HEK293 (cell line): ENCODE results near the gene OPCML.

Experiments used
- CTCF ChIA-PET: fragments of 350-600 bp; formaldehyde crosslinking; extraction: SDS; loops from one replicate; lab custom pipeline; 2021; ENCODE audit warnings: antibody characterized with exemption; lab: Yijun Ruan, JAX
- POLR2A ChIA-PET: fragments of 300-600 bp; formaldehyde crosslinking; extraction: SDS; loops from one replicate; lab custom pipeline; 2020; ENCODE audit warnings: antibody characterized with exemption, inconsistent platforms; lab: Yijun Ruan, JAX
- H3K27ac ChIP-seq: fragments of 200-500 bp; sonication (Bioruptor generic); 2 replicates; pipeline ENCODE4 v1.5.1; 2014; ENCODE audit warnings: low read depth, low read length, control low read depth, inconsistent platforms; ENCODE audit errors: extremely low read depth
- H3K36me3 ChIP-seq, 2 experiments: fragments of 200-500 bp in 1 of 2; sonication (Bioruptor generic) in 1 of 2; 1 replicate in 1 of 2; 2 replicates in 1 of 2; pipeline ENCODE4 v1.5.1; 2014 to 2017; ENCODE audit warnings: inconsistent platforms in 2 of 2, low read length in 2 of 2; ENCODE audit not compliant: control insufficient read depth in 2 of 2, insufficient read depth in 1 of 2
- H3K4me1 ChIP-seq: fragments of 200-500 bp; sonication (Bioruptor generic); 2 replicates; pipeline ENCODE4 v1.5.1; 2014; ENCODE audit warnings: mild to moderate bottlenecking, low read length, inconsistent platforms; ENCODE audit not compliant: control insufficient read depth, insufficient read depth
- H3K4me3 ChIP-seq: 2 replicates; pipeline ENCODE4 v1.5.1; 2011; ENCODE audit warnings: low read depth, mild to moderate bottlenecking, control low read depth, low read length, moderate library complexity
- H3K9me3 ChIP-seq: fragments of 200-500 bp; sonication (Bioruptor generic); 2 replicates; pipeline ENCODE4 v1.5.1; 2014; ENCODE audit warnings: low read depth, low read length, inconsistent platforms; ENCODE audit not compliant: control insufficient read depth, insufficient read depth
- CTCF ChIP-seq: fragments of 450-650 bp; formaldehyde crosslinking; IDR thresholded peaks from 2 replicates; pipeline ENCODE4 v1.5.1; 2016; ENCODE audit warnings: missing biosample characterization, missing genetic modification characterization
- MZF1 ChIP-seq: fragments of 450-650 bp; formaldehyde crosslinking; IDR thresholded peaks from 2 replicates; pipeline ENCODE4 v1.5.1; 2017; ENCODE audit warnings: missing biosample characterization, missing genetic modification characterization, borderline replicate concordance
- PATZ1 ChIP-seq: fragments of 450-650 bp; formaldehyde crosslinking; IDR thresholded peaks from 2 replicates; pipeline ENCODE4 v1.5.1; 2016; ENCODE audit warnings: missing biosample characterization, missing genetic modification characterization
- SP7 ChIP-seq: fragments of 450-650 bp; formaldehyde crosslinking; IDR thresholded peaks from 2 replicates; pipeline ENCODE4 v1.5.1; 2016; ENCODE audit warnings: missing biosample characterization, missing genetic modification characterization
- YY1 ChIP-seq: fragments of 450-650 bp; formaldehyde crosslinking; IDR thresholded peaks from 2 replicates; pipeline ENCODE4 v1.5.1; 2018; ENCODE audit warnings: missing biosample characterization, missing genetic modification characterization
- ZFP37 ChIP-seq: fragments of 450-650 bp; formaldehyde crosslinking; IDR thresholded peaks from 2 replicates; pipeline ENCODE4 v1.5.1; 2016; ENCODE audit warnings: missing biosample characterization, missing genetic modification characterization
- ZFP41 ChIP-seq: fragments of 450-650 bp; formaldehyde crosslinking; IDR thresholded peaks from 2 replicates; pipeline ENCODE4 v1.5.1; 2016; ENCODE audit warnings: missing biosample characterization, missing genetic modification characterization, borderline replicate concordance
- ZNF133 ChIP-seq: fragments of 450-650 bp; formaldehyde crosslinking; IDR thresholded peaks from 2 replicates; pipeline ENCODE4 v1.5.1; 2016; ENCODE audit warnings: missing biosample characterization, missing genetic modification characterization
- ZNF23 ChIP-seq: fragments of 450-650 bp; formaldehyde crosslinking; IDR thresholded peaks from 2 replicates; pipeline ENCODE4 v1.5.1; 2016; ENCODE audit warnings: missing biosample characterization, missing genetic modification characterization, borderline replicate concordance
- ZNF266 ChIP-seq: fragments of 450-650 bp; formaldehyde crosslinking; IDR thresholded peaks from 2 replicates; pipeline ENCODE4 v1.5.1; 2016; ENCODE audit warnings: missing biosample characterization, missing genetic modification characterization, low read depth
- ZNF280C ChIP-seq: fragments of 450-650 bp; formaldehyde crosslinking; IDR thresholded peaks from 2 replicates; pipeline ENCODE4 v1.5.1; 2016; ENCODE audit warnings: missing biosample characterization, missing genetic modification characterization
- ZNF324 ChIP-seq: fragments of 450-650 bp; formaldehyde crosslinking; IDR thresholded peaks from 2 replicates; pipeline ENCODE4 v1.5.1; 2016; ENCODE audit warnings: missing biosample characterization, missing genetic modification characterization
- ZNF341 ChIP-seq: fragments of 450-650 bp; formaldehyde crosslinking; IDR thresholded peaks from 2 replicates; pipeline ENCODE4; 2016; ENCODE audit warnings: low read depth, missing biosample characterization, missing genetic modification characterization
- ZNF404 ChIP-seq: fragments of 450-650 bp; formaldehyde crosslinking; IDR thresholded peaks from 2 replicates; pipeline ENCODE4 v1.5.1; 2017; ENCODE audit warnings: missing biosample characterization, missing genetic modification characterization
- ZNF558 ChIP-seq: fragments of 450-650 bp; formaldehyde crosslinking; IDR thresholded peaks from 2 replicates; pipeline ENCODE4 v1.5.1; 2016; ENCODE audit warnings: missing biosample characterization, missing genetic modification characterization
- ZNF596 ChIP-seq: fragments of 450-650 bp; IDR thresholded peaks from 2 replicates; pipeline ENCODE4 v1.5.0; 2018; ENCODE audit warnings: missing biosample characterization, mild to moderate bottlenecking, missing genetic modification characterization, moderate library complexity
- ZNF660 ChIP-seq: fragments of 450-650 bp; IDR thresholded peaks from 2 replicates; pipeline ENCODE4 v1.5.1; 2018; ENCODE audit warnings: missing biosample characterization, mild to moderate bottlenecking, missing genetic modification characterization
- ZNF664 ChIP-seq: fragments of 450-650 bp; formaldehyde crosslinking; IDR thresholded peaks from 2 replicates; pipeline ENCODE4 v1.5.1; 2016; ENCODE audit warnings: missing biosample characterization, missing genetic modification characterization
- ZSCAN30 ChIP-seq: fragments of 450-650 bp; IDR thresholded peaks from 2 replicates; pipeline ENCODE4 v1.5.1; 2018; ENCODE audit warnings: missing biosample characterization, mild to moderate bottlenecking, missing genetic modification characterization, moderate library complexity
- TF ChIP-seq, protein P1 (sequence below): fragments of 450-650 bp; formaldehyde crosslinking; conservative IDR thresholded peaks from 2 replicates; pipeline ENCODE4 v1.5.1; 2016; ENCODE audit warnings: low read depth, missing biosample characterization, missing genetic modification characterization
- TF ChIP-seq, protein P2 (sequence below): fragments of 450-650 bp; formaldehyde crosslinking; IDR thresholded peaks from 2 replicates; pipeline ENCODE4 v1.5.1; 2016; ENCODE audit warnings: missing biosample characterization, missing genetic modification characterization

The OPCML gene

DNA sequence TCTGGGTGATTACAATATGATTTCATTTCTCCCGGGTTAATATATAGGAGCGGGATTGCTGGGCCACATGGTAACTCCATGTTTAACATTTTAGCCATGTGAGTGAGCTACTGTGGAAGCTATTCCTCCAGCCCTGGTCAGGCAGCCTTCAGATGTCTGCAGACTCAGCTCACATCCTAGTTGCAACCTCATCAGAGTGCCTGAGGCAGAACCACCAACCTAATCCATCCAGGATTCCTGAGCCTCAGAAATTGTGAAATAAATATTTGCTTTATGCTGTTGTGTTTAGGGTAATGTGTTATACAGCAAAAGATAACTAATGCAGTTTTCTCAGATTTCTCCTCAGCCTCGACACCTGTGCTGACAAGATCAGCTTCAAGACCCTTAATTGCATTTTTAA, 676.8 kb downstream of the OPCML start (continued):
- TF ChIP-seq YY1 (no peak), ZFP37 (tag by site-specific recombination) (no peak)

- CTCF ChIA-PET, result no interaction called here
- Histone ChIP-seq H3K36me3 (no peaks in the 10 kb centered on the region), H3K9me3 (no peaks in the 10 kb centered on the region), H3K4me1 (no peaks in the 10 kb centered on the region), H3K27ac (no peak overlapping the region), H3K4me3 (no peak overlapping the region)
- POLR2A ChIA-PET, result no interaction called here
- TF ChIP-seq ZSCAN30 (tag by site-specific recombination) (no peak), SP7 (tag by site-specific recombination) (no peak), ZNF404 (tag by site-specific recombination) (no peak), PATZ1 (tag by site-specific recombination) (no peak), ZNF596 (tag by site-specific recombination) (no peak), CTCF (tag by site-specific recombination) (no peak), ZNF23 (tag by site-specific recombination) (no peak), ZNF341 (tag by site-specific recombination) (no peak), ZNF266 (tag by site-specific recombination) (no peak), ZNF558 (no peak), ZNF660 (tag by site-specific recombination) (no peak), MZF1 (tag by site-specific recombination) (no peak), ZNF664 (no peak), ZNF324 (tag by site-specific recombination) (no peak)
These were observed 678.4 kb downstream of the OPCML start for GRCh38 chr11:132853886-132854285.

DNA sequence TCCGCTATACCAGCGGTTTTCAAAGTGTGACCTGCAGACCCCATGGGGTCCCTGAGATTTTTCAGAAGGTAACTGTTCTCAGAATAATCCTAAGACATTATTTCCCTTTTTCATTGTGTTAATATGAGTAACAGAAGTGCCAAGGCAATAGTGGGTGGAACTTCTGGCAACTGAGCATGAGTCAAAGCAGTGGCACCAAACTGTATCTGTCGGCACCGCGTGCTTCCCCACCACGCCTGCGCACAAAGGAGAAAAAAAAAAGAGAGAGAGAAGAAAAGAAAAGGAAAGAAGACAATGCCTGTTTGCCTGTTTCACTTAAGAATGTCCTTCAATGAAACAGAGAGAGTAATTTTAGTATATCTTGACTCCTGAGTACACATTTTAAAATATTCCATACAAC, 679.9 kb downstream of the OPCML start:
- no peaks in the 10 kb centered on the region for H3K9me3 ChIP-seq
- TF ChIP-seq, protein P1, sequence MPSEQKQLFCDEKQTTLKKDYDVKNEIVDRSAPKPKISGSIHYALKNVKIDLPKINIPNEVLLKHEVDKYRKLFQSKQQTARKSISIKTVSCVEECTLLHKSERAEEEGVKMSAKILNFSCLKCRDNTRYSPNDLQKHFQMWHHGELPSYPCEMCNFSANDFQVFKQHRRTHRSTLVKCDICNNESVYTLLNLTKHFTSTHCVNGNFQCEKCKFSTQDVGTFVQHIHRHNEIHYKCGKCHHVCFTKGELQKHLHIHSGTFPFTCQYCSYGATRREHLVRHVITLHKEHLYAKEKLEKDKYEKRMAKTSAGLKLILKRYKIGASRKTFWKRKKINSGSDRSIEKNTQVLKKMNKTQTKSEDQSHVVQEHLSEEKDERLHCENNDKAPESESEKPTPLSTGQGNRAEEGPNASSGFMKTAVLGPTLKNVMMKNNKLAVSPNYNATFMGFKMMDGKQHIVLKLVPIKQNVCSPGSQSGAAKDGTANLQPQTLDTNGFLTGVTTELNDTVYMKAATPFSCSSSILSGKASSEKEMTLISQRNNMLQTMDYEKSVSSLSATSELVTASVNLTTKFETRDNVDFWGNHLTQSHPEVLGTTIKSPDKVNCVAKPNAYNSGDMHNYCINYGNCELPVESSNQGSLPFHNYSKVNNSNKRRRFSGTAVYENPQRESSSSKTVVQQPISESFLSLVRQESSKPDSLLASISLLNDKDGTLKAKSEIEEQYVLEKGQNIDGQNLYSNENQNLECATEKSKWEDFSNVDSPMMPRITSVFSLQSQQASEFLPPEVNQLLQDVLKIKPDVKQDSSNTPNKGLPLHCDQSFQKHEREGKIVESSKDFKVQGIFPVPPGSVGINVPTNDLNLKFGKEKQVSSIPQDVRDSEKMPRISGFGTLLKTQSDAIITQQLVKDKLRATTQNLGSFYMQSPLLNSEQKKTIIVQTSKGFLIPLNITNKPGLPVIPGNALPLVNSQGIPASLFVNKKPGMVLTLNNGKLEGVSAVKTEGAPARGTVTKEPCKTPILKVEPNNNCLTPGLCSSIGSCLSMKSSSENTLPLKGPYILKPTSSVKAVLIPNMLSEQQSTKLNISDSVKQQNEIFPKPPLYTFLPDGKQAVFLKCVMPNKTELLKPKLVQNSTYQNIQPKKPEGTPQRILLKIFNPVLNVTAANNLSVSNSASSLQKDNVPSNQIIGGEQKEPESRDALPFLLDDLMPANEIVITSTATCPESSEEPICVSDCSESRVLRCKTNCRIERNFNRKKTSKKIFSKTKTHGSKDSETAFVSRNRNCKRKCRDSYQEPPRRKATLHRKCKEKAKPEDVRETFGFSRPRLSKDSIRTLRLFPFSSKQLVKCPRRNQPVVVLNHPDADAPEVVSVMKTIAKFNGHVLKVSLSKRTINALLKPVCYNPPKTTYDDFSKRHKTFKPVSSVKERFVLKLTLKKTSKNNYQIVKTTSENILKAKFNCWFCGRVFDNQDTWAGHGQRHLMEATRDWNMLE (tag by site-specific recombination), result no peak
- no peak for TF ChIP-seq ZNF133 (tag by site-specific recombination)
- no peak for TF ChIP-seq ZFP41 (tag by site-specific recombination)
- TF ChIP-seq, protein P2, sequence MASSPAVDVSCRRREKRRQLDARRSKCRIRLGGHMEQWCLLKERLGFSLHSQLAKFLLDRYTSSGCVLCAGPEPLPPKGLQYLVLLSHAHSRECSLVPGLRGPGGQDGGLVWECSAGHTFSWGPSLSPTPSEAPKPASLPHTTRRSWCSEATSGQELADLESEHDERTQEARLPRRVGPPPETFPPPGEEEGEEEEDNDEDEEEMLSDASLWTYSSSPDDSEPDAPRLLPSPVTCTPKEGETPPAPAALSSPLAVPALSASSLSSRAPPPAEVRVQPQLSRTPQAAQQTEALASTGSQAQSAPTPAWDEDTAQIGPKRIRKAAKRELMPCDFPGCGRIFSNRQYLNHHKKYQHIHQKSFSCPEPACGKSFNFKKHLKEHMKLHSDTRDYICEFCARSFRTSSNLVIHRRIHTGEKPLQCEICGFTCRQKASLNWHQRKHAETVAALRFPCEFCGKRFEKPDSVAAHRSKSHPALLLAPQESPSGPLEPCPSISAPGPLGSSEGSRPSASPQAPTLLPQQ (tag by site-specific recombination), result no peak
- no peak for TF ChIP-seq ZNF280C (tag by site-specific recombination)
- TF ChIP-seq, all 188 proteins: peak for 0
- Histone ChIP-seq H3K36me3 (no peaks in the 10 kb centered on the region), H3K4me1 (no peaks in the 10 kb centered on the region), H3K27ac (no peak overlapping the region), H3K4me3 (no peak overlapping the region)
- ChIA-PET CTCF (no interaction called here), POLR2A (no interaction called here)
